Spleen (tissue), 11 donors: Measurements from ENCODE around the gene PITPNB. TPM values are rescaled to one million over a fixed set of nuclear protein-coding genes. Genes with fewer than 3 reads are reported as not detected.

Experiments
- DNase-seq: peaks from one replicate; pipeline ENCODE4 v3.0.0-alpha.2; 2020
- H3K27ac ChIP-seq, 8 donors: fragments of 200-600 bp; sonication (generic) in 7 of 8; 1 replicate in 4 of 8; 2 replicates in 4 of 8; pipeline versions ENCODE4 v1.5.0 to v1.8.0; 2016 to 2021; ENCODE audit warnings: inconsistent platforms in 4 of 8, mild to moderate bottlenecking in 4 of 8, moderate library complexity in 1 of 8
- H3K27me3 ChIP-seq, 7 donors: fragments of 200-600 bp; sonication (generic) in 6 of 7; replicated peaks in 1 of 7; 1 replicate in 4 of 7; 2 replicates in 3 of 7; pipeline versions ENCODE4 v1.5.0 to v1.8.0; 2016 to 2021; ENCODE audit warnings: inconsistent platforms in 3 of 7, mild to moderate bottlenecking in 1 of 7
- H3K36me3 ChIP-seq, 6 donors: fragments of 200-600 bp; sonication (generic) in 5 of 6; 1 replicate in 4 of 6; 2 replicates in 2 of 6; pipeline versions ENCODE4 v1.5.0 to v1.8.0; 2016 to 2021; ENCODE audit warnings: inconsistent platforms in 2 of 6
- H3K4me1 ChIP-seq, 6 donors: fragments of 200-600 bp; sonication (generic) in 5 of 6; 1 replicate in 3 of 6; 2 replicates in 3 of 6; pipeline versions ENCODE4 v1.5.0 to v1.8.0; 2016 to 2021; ENCODE audit warnings: inconsistent platforms in 3 of 6
- H3K4me3 ChIP-seq, 8 donors: fragments of 200-600 bp; sonication (generic) in 7 of 8; 1 replicate in 4 of 8; 2 replicates in 4 of 8; pipeline versions ENCODE4 v1.5.0 to v1.8.0; 2016 to 2021; ENCODE audit warnings: inconsistent platforms in 4 of 8, mild to moderate bottlenecking in 4 of 8, moderate library complexity in 2 of 8
- H3K9me3 ChIP-seq, 8 donors: fragments of 200-600 bp; sonication (generic) in 7 of 8; 1 replicate in 4 of 8; 2 replicates in 4 of 8; pipeline versions ENCODE4 v1.5.0 to v1.8.0; 2016 to 2021; ENCODE audit warnings: inconsistent platforms in 4 of 8
- POLR2A ChIP-seq, 3 donors: fragments of 450-650 bp; IDR thresholded peaks; one replicate each; pipeline ENCODE4 v1.5.1; 2017; ENCODE audit warnings: antibody characterized with exemption in 3 of 3, mild to moderate bottlenecking in 1 of 3
- POLR2AphosphoS5 ChIP-seq, 3 donors: sonication (generic); formaldehyde crosslinking; IDR thresholded peaks; one replicate each; pipeline ENCODE4 v1.5.1; 2017; ENCODE audit warnings: antibody characterized with exemption in 3 of 3
- WGBS, 5 donors: extraction: QIAGEN DNeasy Blood & Tissue Kit in 3 of 5; methylation state at CpG; one replicate each; pipeline versions ENCODE4 v1.1.5 to v1.1.7; 2013 to 2018; 5-methylcytosine and 5-hydroxymethylcytosine counted together
- intact Hi-C: fragments of 100-400 bp; cut with DNase I; formaldehyde crosslinking; loops from one replicate; pipeline ENCODE4 v1.15.0; 2023; ENCODE audit warnings: low total_unique reads
- polyA plus RNA-seq, 3 donors: library from polyadenylated mRNA; stranded (reverse); fragments of 200-250 nt; gene quantifications; one replicate each; pipeline ENCODE4 v1.2.1, GENCODE V29; 2013
- total RNA-seq, 7 donors: library from RNA; depleted of rRNA in 3 of 7; stranded (reverse); fragments of >200 nt in 3 of 7; fragmentation: NEBNext Ultra II Directional in 4 of 7; extraction: Animal tissue kit (Norgen Biotek cat#: 25700) in 4 of 7; gene quantifications; one replicate each; pipeline versions ENCODE4 v1.1.0 to v1.2.1, GENCODE V29; 2016 to 2021
- TF ChIP-seq, protein P1 (sequence below), 11 experiments: fragments of 200-600 bp in 7 of 11; fragments of 450-650 bp in 4 of 11; sonication (generic) in 4 of 11; IDR thresholded peaks in 8 of 11; conservative IDR thresholded peaks in 3 of 11; 1 replicate in 7 of 11; 2 replicates in 4 of 11; pipeline versions ENCODE4 v1.4.0 to v1.8.0; 2016 to 2021; ENCODE audit warnings: antibody characterized with exemption in 11 of 11, inconsistent platforms in 4 of 11, mild to moderate bottlenecking in 1 of 11
- donor health status: healthy with polysubstance abuse.
- donor health status: DM: no; HTN: no; CAD: no; lungs with moderate emphysema.
- donor health status: DM: no; HTN: no; CAD: no.
- donor health status: Bipolar disorder and iron deficiency.
- donor health status: healthy.
- donor health status: DM: no; HTN: no; CAD: no.
- donor health status: DM: yes; HTN: yes; CAD: no.

PITPNB gene
- total and polyA plus RNA-seq, 10 donors: 17.5 to 67.2 (median 48.9) TPM

DNA sequence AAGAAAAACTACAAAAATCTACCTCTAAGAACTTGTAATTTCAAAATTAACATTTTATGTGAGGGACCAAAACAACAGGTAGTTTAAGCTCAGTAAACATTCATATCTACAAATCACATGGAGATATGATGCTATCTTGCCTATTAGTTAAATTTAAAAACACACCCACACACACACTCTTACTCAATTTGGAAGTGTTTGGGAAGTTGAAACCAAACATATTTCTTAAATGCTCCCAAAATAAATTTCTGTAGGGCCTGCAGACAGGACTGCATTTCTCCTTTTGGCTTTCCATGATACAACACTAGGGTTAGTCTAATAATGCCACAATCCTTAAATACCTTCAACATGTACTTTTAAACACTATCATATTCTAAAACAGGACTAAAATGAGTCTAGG lies 7.0 kb downstream of the PITPNB start:
- intact Hi-C loops: no loop called here
- H3K27me3 ChIP-seq: no peaks in the 10 kb centered on the region
- H3K4me1 ChIP-seq: peaks cover 18 to 61% (median 51%) of the 10 kb centered on the region in 6 donors
- no peak overlapping the region for H3K4me3 ChIP-seq
- H3K36me3 ChIP-seq: peaks cover 0 to 51% (median 22%) of the 10 kb centered on the region in 6 donors
- H3K27ac ChIP-seq: no peak overlapping the region
- no peak for TF ChIP-seq POLR2A (IDR thresholded peaks at IDR 0.05)
- TF ChIP-seq POLR2AphosphoS5 (IDR thresholded peaks at IDR 0.05): no peak
- TF ChIP-seq, protein P1, sequence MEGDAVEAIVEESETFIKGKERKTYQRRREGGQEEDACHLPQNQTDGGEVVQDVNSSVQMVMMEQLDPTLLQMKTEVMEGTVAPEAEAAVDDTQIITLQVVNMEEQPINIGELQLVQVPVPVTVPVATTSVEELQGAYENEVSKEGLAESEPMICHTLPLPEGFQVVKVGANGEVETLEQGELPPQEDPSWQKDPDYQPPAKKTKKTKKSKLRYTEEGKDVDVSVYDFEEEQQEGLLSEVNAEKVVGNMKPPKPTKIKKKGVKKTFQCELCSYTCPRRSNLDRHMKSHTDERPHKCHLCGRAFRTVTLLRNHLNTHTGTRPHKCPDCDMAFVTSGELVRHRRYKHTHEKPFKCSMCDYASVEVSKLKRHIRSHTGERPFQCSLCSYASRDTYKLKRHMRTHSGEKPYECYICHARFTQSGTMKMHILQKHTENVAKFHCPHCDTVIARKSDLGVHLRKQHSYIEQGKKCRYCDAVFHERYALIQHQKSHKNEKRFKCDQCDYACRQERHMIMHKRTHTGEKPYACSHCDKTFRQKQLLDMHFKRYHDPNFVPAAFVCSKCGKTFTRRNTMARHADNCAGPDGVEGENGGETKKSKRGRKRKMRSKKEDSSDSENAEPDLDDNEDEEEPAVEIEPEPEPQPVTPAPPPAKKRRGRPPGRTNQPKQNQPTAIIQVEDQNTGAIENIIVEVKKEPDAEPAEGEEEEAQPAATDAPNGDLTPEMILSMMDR (IDR thresholded peaks at IDR 0.05 in 8 of 11, conservative IDR thresholded peaks at IDR 0.05 in 3 of 11): no peak
- no peak for DNase-seq
- no peaks in the 10 kb centered on the region for H3K9me3 ChIP-seq

GRCh38 chr22:27911330-27911729 lies 7.7 kb downstream of the PITPNB start:
- WGBS, 5 donors: 92 to 100% (median 96%) methylated on average over 1 of the region's 1 CpG
- Histone ChIP-seq H3K36me3 (peaks cover 0 to 59% (median 27%) of the 10 kb centered on the region in 6 donors), H3K4me3 (no peak overlapping the region), H3K4me1 (peaks cover 12 to 54% (median 43%) of the 10 kb centered on the region in 6 donors), H3K9me3 (no peaks in the 10 kb centered on the region), H3K27ac (no peak overlapping the region), H3K27me3 (no peaks in the 10 kb centered on the region)
- intact Hi-C loops: no loop called here
- TF ChIP-seq, protein P1 (IDR thresholded peaks at IDR 0.05 in 8 of 11, conservative IDR thresholded peaks at IDR 0.05 in 3 of 11): no peak
- no peak for TF ChIP-seq POLR2A (IDR thresholded peaks at IDR 0.05)
- no peak for TF ChIP-seq POLR2AphosphoS5 (IDR thresholded peaks at IDR 0.05)
- DNase-seq: no peak

GRCh38 chr22:27906241-27906640 lies 12.8 kb downstream of the PITPNB start:
- no peak for TF ChIP-seq POLR2A (IDR thresholded peaks at IDR 0.05)
- no peak for TF ChIP-seq POLR2AphosphoS5 (IDR thresholded peaks at IDR 0.05)
- TF ChIP-seq, protein P1 (IDR thresholded peaks at IDR 0.05 in 8 of 11, conservative IDR thresholded peaks at IDR 0.05 in 3 of 11): no peak
- H3K9me3 ChIP-seq: no peaks in the 10 kb centered on the region
- peaks cover 0 to 94% (median 43%) of the 10 kb centered on the region in 6 donors for H3K36me3 ChIP-seq
- intact Hi-C loops: no loop called here
- 44 to 72% (median 57%) methylated on average over 2 of the region's 2 CpGs for WGBS, 5 donors
- peaks cover 0 to 33% (median 8%) of the 10 kb centered on the region in 6 donors for H3K4me1 ChIP-seq
- no peak overlapping the region for H3K27ac ChIP-seq
- no peaks in the 10 kb centered on the region for H3K27me3 ChIP-seq
- no peak for DNase-seq
- H3K4me3 ChIP-seq: no peak overlapping the region

GRCh38 chr22:27905653-27906052 lies 13.4 kb downstream of the PITPNB start:
- H3K36me3 ChIP-seq: peaks cover 0 to 94% (median 42%) of the 10 kb centered on the region in 6 donors
- H3K27ac ChIP-seq: no peak overlapping the region
- peaks cover 0 to 31% (median 8%) of the 10 kb centered on the region in 6 donors for H3K4me1 ChIP-seq
- H3K27me3 ChIP-seq: no peaks in the 10 kb centered on the region
- H3K9me3 ChIP-seq: no peaks in the 10 kb centered on the region
- H3K4me3 ChIP-seq: no peak overlapping the region
- DNase-seq: no peak
- no peak for TF ChIP-seq POLR2AphosphoS5 (IDR thresholded peaks at IDR 0.05)
- TF ChIP-seq, protein P1 (IDR thresholded peaks at IDR 0.05 in 8 of 11, conservative IDR thresholded peaks at IDR 0.05 in 3 of 11): no peak
- no peak for TF ChIP-seq POLR2A (IDR thresholded peaks at IDR 0.05)
- 72 to 90% (median 76%) methylated on average over 4 of the region's 4 CpGs for WGBS, 5 donors
- intact Hi-C loops: no loop called here
